ENCODE results near the gene BMP6.
"Not testable (repeated sequence)": the region's sequence is repeated elsewhere in the genome, so short reads cannot be mapped to it uniquely, and the experiment has no call there.

BMP6 gene

GRCh38 chr6:7886132-7886531 is 160.2 kb downstream of the BMP6 start:
- no peak for DNase-seq (ENCODE audit: low spot score)

- no peak for DNase-seq (ENCODE audit: low spot score)
Observed at GRCh38 chr6:7887278-7887991, 161.5 kb downstream of the BMP6 start.

DNA sequence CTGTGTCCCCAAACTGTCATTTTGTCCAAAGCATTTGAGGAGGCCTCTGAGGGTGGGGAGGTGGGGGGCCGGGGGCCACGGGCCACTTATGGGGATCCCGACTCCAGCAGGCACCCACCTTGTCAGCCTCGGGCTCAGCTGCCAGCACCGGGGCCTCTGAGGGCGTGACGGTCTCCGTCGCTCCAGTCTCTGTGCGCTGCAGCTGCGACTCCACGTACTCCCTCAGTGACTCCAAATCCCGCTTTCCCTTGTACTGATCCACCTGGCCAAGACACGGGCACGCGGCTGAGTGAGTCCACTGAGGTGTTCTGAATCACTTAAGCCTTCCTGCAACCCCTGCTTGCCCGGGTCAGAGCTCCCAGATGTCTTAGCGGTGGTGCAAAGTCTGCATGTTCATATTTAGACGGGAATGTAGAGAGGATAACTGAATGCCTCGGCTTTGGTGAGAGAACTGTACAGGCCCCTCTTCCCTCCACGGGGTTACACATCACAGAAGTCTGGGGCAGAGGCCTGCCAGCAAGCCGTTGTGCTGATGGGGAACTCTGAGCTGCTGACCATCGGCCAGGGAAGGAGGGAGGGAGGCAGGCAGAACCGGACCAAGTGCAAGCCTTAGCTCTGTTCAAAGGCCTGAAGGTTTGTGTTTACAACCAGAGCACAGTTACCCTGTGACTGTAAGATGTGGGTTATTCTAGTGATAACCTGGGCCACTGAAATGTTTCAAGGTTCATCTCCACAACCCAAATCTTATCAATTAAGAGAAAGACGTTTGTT is 162.9 kb downstream of the BMP6 start:
- DNase-seq (ENCODE audit: low spot score) = no peak

DNA sequence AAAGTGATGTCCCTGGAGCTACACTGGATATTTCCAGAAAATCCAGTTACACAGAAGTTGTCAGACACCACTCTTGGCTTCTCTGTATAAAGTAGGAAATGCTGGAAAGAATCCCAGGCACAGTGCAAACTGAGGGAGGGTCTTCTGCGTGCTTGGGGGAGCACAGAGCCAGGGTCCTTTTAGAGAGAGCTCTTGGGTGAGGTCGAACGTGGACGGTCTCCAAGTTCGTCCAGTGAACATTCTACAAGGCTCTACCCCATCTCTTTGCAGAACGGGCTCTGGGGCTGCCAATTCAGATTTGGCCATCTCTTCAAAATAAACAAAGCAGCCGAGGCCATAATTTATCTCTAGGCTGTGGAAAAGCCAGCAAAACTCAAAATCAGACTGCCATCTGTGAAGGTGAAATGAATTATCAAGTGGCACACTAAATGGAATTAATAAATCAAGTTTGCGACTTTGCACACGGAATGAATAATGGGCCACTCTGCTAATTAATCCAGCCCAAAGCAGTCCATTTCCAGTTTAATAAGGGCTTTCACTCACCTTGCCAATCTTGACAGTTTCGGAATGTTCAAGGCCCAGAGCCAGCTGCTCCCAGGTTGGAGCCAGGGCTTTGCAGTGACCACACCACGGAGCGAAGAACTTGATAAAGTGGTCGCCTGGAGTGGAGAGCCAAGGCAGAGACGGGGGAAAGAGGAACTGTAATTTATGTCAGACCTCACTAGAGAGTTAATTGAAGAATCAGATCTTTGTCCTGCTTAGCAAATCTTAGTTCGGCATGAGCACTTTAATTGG is 165.4 kb downstream of the BMP6 start:
- DNase-seq (ENCODE audit: low spot score) = no peak

GRCh38 chr6:7892367-7892766 is 166.5 kb downstream of the BMP6 start:
- not testable (repeated sequence) for DNase-seq (ENCODE audit: low spot score)

DNA sequence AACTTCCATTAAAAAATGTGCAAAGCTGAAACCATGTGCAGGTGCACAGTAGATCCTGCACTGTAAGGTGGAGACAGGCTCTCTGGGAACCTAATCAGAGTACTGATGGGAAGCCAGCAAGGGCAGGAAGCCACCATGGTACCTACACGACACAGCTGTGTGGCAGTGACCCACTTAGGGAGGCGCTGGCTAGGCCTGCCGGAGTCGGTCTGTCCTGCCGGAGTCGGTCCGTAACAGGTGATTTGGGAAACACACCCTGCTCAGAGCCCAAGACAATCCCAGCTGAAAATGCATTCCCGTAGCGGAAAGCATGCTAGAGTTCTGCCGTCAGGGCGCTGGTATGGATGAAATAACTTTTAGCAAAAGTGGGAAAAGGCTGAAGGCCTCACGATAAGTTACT is 167.4 kb downstream of the BMP6 start:
- DNase-seq (ENCODE audit: low spot score) = no peak

GRCh38 chr6:7894262-7895124 is 168.6 kb downstream of the BMP6 start:
- DNase-seq (ENCODE audit: low spot score) = no peak

DNA sequence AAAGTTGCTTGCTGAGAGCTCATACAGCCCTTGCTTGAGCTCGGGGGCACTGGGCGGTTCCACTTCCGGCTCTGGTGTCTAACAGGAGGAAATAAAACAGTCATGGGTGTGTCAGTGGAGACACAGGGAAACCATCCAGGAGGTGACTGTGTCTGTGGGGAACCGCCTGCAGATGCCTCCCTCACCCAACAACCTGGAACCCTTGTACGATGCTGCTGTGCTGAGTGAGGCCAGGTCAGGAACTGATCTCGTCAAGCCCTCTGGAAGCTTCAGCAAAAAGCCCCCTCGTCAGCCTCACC is 169.2 kb downstream of the BMP6 start:
- no peak for DNase-seq (ENCODE audit: low spot score)

DNA sequence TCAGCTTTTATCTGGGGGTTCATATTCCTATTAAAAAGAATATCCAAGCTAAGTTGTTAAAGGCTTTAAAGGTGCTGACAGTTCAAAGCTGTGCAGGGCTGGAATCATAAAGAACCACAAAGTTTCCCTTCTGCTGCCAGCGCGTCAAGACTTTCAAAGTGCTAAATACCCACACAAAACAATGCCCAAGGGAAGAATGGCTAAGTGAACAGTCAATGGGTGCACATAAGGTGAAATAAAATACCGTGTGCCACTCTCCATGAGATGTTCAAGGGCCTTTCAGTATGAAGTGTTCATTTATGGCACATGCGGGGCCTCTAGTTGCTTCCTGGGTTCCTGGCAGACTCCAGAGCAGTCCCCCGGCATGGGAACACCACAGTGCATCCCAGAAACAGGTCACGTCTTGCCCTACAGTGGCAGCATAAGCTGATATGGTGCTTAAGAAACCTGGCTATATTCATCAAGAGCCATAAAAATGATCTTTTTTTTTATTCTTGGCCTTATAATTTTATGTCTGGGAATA is 170.6 kb downstream of the BMP6 start:
- DNase-seq (ENCODE audit: low spot score) = no peak

DNA sequence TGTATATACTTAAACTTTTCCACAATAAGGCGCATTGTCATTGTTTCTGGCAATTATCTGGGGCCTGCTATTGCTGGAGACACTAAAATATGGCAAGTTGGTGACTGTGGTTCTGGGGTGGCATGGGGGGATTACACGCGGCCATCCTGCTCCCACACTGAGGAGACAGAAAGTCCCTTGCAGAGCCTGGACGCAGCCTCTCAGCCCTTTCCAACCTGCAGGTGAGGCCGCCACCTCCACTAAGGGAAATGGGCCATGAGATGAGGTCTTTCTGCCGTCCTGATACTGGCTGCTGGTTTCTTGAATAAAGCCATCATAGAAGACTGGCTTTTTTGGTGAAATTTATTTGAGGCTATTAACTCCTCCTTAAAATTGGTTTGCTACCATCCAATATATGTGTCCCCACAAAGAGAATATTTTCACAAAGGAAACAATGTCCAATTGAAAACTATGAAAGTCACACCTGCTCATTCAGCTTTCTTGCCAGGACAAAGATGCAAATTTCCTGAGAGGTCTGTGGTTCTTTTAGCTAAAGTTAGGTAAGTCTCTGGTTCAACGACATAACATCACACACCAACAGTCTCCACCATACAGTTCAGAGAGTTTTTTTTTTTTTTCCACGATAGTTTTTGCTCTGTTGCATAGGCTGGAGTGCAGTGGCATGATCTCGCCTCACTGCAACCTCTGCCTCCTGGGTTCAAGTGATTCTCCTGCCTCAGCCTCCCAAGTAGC is 171.7 kb downstream of the BMP6 start:
- no peak for DNase-seq (ENCODE audit: low spot score)

DNA sequence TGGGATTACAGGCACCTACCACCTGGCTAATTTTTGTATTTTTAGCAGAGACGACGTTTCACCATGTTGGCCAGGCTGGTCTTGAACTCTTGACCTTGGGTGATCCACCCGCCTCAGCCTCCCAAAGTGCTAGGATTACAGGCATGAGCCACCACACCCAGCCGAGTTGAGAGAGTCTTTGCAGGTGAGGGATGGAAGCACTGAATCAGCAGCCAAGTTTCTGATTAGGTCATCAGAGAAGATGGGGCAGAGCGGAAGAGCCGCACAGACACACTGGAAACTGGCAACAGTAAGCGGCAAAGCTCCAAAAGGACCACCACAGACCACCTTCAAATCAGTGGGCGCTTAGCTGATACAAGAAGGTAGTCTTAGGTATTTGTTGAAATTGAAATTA is 172.3 kb downstream of the BMP6 start:
- DNase-seq (ENCODE audit: low spot score) = not testable (repeated sequence)

- DNase-seq (ENCODE audit: low spot score) = no peak
Observed at GRCh38 chr6:7899101-7899888, 173.4 kb downstream of the BMP6 start.

DNA sequence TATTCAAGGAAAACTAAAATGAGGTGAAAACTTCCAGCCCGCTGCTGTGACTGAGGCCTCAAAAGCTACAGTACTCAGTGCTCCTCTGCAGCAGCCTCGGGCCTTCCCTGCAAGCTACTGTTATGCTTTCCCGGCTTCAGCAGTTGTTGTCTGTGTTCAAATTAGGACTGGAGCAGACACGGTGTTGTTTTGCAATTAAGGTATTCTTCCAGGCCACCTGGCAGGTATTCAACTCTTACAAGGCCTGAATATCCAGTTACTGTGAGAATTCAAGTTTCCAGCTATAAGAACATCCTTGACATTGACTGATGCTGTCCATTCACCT is 174.0 kb downstream of the BMP6 start:
- DNase-seq (ENCODE audit: low spot score) = no peak

DNA sequence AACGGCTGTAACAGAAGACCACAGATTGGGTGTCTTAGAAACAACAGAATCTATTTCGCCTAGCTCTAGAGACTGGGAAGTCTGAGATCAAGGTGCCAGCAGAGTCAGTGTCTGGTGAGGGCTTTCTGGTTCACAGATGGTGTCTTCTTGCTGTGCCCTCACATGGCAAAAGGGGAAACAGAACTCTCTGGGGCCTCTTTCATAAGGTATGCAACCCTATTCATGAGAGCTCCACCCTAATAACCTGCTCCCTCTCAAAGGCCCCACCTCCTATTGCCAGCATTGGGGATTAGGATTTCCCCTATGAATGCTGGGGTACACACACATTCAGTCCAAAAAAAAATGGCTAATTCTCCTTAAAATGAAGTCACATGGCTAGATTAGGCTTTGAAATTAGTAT is 174.7 kb downstream of the BMP6 start:
- DNase-seq (ENCODE audit: low spot score) = no peak

DNA sequence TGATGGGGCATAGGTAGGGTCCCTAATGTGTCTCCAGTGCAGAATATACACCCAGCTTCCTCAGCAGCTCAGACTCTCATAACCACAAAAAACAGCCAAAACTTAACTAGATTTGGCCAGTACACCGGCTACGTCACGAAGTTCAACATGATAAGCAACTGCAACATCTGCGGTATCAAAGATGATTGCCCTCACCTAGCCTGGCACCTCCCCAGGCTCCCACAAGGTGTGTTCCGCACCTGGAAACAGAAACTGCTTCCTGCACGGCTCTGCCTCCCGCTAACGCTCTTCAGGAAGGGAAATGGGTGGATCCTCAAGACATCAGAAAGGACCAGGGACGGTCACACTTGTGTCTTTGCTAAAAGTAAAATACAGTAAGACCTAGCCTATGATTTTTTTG is 175.2 kb downstream of the BMP6 start:
- DNase-seq (ENCODE audit: low spot score) = no peak

- no peak for DNase-seq (ENCODE audit: low spot score)
Observed at GRCh38 chr6:7901780-7902179, 175.9 kb downstream of the BMP6 start.

DNA sequence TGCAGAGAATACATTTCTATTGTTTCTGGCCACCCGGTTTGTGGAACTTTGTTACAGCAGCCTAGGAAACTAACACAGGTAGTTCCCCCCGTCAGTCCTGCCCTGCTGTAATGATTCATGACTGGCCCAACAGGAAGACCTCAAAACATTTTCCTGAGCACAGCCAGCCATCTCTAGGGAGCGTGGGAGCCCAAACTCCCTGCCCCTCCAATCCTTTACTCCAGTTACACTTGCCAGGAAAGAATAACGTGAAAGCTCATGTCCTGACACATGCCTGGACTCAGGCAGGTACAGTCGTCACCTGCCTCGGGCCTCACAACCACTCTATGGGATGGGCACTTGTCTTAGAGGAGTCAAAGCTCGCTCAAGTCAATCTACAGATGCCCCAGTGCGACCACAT is 176.3 kb downstream of the BMP6 start:
- DNase-seq (ENCODE audit: low spot score) = no peak

DNA sequence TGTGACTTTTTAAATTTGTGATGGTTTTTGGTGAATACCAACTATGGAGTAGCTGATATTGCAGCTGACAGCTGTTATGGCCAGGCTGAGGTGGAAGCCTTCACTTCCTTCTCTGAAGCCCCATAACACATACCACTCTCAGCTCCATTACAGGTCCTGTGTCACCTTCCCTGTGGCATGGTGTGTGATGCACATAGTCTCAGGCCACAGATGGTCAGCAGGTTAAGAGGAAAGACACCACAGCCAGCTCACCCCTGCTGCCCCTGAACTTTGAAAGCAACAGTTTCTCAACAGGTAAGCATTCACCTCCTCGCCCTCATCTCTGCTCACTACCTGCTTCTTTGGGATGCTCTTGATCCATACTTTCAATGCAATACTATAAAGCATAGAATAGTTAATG is 177.0 kb downstream of the BMP6 start:
- DNase-seq (ENCODE audit: low spot score) = no peak

DNA sequence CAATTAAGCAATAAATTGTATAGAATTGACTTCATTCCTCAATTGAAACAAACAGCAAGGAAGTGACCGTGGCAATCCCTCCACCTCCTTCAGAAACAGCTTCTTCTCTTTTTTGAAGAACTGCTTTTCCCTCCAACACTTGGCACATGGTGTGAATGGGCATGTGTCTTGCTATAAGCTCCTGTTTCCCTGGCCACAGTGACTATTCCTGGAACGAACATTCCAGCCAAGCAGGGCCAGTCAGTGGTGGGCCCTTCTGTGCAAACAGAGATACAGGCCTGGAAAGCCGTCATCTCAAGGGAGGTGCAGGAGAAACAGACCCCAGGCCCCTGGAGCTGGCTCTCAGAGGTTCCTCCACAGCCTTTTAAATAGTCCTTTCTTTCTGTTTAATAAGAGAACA is 177.8 kb downstream of the BMP6 start:
- no peak for DNase-seq (ENCODE audit: low spot score)

- DNase-seq (ENCODE audit: low spot score) = no peak
Observed at GRCh38 chr6:7904654-7905319, 178.9 kb downstream of the BMP6 start.
